ENCODE data around the gene CBL.

GRCh38 chr11:119181677-119182412 is 24.3 kb upstream of the CBL start:
- no peak for TF ChIP-seq CTCF (IDR thresholded peaks at IDR 0.05)
- TF ChIP-seq POLR2A (IDR thresholded peaks at IDR 0.05): no peak
